Activated CD4-positive, alpha-beta T cell treated with anti-CD3 and anti-CD28 coated beads for 4 hours (primary cell): Measurements from ENCODE around the gene IRF6.

ENCODE experiments used
- DNase-seq, 2 donors: peaks; one replicate each; pipeline ENCODE4 v3.0.0-alpha.2; 2020

Gene IRF6

DNA sequence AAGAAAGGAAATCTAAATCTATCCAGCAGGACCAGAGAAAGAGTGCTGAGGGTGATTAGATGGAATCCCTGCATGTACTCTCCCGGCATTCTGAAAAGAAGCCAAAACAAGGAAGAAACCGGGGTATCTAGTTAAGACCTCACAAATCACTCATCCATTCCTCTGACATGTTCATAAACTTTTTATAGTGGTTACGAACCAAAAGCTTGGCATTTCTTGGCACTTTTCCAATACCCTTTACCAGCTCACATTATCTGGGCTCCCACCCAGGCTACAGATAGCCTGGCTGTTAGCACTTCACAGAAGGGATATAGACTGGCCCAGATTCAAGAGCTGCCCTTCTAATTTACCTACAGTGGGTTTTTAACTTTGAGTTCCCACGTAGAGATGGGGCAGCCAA is 19.8 kb downstream of the IRF6 start:
- DNase-seq, result no peak

DNA sequence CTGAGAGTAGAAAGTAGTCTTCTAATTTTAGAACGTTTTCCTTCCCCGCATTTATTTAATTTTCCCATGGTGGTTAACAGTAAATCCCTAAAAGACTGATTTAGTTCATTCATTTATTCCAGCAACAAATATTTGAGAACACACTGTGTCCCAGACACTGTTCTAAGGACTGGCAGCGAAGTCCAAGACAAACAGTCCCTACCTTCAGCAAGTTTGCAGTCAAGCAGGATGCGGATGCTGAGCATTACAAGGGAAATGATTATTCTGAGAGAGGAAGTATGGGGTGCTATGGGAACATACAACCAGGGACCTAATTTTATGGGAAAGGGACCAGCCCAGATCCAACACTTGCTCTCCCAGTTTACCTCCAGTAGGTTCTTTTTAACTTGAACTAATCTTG is 20.4 kb downstream of the IRF6 start:
- no peak for DNase-seq

DNA sequence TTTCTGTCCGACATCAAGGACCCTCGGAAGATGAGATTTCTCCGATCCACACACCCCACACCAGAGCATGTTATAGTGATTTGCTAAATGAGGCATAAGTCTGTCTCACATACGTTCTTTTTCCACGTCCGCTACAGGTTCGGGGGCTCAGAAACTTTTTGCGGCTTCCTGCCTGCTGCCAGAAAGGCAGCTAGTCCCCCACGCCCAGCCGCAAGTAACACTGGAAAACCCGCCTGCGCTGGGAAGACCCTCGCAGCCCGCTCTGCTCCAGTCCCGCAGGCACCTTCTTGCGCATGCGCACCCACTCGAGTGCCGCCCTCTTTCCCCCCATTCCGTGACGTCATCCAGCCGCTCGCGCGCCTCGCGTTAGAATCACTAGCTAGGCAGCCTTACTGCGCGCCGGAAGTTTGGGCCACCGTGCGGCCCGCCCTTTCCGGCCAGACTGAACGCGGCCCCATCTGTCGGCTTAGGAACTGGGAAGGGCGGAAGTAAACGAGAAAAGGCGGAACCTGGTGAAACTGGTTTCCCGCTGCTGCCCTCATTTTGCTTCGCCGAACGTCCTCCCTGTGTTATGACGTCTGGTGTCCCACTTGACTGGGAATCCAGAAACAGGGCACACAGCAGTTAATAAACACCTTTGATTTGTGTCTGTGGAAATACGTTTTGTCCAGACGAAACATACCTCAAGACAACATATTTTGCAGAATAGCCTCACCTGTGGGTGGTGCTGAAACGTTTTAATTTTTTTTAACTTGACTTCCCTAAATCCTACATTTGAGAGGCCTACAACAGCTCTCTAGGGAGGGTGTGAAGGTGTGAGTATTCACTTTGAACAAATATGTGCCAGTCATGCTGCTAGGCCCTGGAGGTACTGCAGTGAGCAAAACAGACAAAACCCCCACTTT is 21.4 kb downstream of the IRF6 start, which contains the start of gene C1orf74:
C1orf74 (minus strand) TSS at position 295 of the 905 bp plus-strand sequence. CDS start 925 bp downstream, outside the sequence.
- DNase-seq, result peak; percentile 99 to 100

DNA sequence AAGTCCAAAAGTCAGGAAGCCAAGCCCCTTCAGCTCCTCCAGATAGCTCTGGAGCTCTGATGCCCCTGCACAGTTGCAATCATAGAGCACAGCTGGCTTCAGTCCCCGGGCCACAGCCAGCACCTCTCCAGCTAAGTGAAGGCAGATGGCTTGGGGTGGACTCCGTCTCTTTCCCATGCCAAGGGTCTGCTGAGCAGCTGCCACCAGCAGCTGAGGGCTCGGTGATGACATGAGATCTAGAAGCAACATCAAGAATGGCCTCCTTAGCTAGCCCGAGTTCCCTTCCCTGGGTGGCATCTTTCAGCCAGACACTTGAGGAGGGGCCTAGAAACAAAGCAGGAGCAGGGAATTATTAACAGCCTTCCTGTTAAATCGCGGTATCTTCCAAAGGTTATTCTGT is 22.6 kb downstream of the IRF6 start:
- no peak for DNase-seq

DNA sequence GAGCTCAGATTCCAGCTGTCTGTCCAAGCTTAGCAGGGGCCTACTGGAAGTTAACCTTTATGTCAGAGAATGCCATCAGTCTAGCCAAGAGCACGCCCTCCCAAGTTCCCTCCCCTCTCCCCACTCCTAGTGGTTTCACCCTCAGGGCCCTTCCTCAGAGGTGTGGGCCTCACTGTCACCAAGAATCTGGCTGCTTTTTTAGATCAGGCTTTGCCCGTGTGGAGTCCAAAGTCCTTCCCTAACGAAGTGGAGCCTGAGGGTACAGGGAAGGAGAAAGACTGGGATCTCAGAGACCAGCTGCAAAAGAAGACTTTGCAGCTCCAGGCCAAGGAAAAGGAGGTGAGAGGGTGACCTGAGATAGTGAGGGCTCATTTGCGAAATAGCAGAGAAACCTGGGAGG is 25.7 kb downstream of the IRF6 start:
- DNase-seq, result no peak

DNA sequence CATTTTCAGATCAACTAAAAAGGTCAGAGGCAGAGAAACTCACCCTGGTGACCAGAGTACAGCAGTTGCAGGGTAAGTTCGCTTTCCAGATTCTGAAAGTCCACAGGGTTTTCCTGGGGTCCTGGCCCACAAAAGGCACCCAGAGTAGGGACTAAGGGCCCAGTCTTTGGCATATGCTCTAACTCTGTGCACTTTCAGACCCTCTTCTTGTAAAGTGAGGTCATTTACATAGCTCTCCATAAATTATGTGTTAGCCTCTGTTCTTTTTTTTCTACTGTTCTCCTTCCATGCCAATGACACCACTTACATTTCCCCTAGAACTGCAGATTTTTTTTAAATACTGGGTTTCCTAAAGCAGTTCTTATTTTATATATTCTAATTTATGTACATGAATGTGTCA is 27.8 kb downstream of the IRF6 start:
- DNase-seq, result no peak

DNA sequence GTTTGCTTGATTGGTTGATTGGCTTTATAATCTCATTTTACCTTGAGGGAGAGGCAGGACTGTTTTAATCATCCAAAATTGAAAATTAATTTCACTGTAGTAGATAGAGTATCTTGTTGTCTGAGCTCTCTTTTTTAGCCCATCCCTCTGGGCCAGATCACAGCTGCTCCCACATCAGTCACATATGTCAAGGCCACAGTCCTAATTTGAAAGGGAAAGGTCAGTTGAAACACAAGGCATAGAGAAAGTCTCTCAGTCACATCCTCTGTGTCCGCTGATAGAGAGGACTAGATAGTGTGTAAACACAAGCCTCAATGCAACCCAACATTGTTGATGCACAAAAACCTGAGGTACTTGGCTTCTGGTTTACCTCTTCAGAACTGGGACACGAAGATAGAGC is 28.4 kb downstream of the IRF6 start:
- DNase-seq, result no peak

DNA sequence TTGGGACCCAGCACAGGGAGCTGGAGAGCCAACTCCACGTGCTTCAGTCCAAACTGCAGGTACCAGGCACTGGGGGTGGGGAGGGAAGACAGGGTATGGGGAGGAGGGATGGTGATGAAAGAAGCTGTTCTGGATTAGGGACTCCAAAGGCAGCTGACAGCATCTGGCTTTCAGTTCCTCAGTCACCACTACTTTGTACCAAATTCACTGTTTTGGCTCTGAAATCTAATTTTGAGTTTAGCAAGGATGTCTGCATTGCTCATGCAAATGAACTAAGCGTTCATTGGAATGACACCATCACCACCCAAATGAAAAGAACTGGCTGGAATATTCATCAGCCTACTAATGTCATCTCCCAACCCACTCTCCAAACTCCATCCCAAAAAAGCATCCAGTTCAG is 30.3 kb downstream of the IRF6 start:
- no peak for DNase-seq

DNA sequence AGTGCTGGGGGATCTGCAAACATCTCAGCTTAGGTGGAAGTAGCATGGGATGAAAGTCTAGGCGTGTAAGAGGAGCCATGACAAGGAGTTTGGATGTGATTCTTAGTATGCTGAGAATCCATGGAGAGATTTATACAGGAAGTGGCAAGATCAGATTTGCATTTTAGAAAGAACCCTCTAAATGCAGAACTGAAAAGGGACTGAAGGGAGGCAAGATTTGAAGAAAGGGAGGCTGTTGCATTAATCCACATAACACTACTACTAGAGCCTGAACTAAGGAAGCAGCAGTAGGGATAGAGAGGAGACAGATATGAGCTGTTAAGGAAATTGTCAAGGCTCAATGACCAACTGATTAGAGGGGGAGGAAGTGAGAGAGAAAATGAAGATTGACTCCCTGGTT is 31.4 kb downstream of the IRF6 start:
- no peak for DNase-seq

DNA sequence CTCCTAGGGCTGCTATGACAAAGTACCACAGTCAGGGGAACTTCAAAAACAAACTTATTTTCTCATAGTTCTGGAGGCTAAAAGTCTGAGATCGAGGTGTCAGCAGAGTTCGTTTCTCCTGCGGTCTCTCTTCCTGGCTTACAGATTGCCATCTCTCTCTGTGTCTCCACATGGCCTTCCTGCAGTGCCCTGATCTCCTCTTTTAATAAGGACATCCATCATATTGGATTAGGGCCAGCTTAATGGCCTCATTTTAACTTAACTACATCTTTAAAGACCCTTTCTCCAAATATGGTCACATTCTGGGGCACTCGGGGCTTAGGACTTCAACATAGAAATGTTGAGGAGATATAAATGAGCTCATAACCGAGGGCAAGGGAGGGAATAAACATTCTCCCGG is 33.8 kb downstream of the IRF6 start:
- no peak for DNase-seq

DNA sequence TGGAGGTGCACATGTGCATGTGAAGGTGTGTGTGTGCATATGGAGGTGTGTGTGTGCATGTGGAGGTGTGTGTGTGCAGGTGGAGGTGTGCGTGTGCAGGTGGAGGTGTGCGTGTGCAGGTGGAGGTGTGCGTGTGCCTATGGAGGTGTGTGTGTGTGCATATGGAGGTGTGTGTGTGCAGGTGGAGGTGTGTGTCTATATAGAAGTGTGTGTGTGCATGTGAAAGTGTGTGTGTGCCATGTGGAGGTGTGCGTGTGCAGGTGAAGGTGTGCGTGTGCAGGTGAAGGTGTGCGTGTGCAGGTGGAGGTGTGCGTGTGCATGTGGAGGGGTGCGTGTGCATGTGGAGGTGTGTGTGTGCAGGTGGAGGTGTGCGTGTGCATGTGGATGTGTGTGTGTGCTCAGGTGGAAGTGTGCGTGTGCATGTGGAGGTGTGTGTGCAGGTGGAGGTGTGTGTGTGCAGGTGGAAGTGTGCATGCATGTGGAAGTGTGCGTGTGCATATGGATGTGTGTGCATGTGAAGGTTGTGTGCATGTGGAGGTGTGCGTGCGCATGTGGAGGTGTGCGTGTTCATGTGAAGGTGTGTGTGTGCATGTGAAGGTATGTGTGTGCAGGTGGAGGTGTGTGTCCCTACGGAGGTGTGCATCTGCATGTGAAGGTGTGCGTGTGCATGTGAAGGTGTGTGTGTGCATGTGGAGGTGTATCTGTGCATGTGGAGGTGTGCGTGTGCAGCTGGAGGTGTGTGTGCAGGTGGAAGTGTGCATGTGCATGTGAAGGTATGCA is 35.1 kb downstream of the IRF6 start:
- DNase-seq, result no peak

DNA sequence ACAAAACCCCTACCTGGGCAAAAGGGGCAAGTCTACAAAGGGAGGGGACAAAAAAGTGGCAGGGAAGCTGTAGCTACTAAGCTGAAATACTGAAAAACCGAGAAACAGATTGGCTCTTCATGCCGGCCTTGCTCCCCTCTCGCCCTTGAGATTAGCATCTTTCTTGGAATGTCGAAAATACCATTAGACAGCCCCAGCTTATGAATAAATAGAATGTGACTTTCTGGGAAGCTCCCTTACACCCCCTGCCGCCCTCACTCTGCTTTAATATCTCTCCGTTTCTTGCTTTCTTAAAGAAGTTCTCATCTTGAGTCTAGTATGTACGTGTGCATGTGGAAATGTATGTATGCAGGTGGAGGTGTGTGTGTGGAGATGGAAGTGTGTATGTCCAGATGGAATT is 36.0 kb downstream of the IRF6 start:
- no peak for DNase-seq

DNA sequence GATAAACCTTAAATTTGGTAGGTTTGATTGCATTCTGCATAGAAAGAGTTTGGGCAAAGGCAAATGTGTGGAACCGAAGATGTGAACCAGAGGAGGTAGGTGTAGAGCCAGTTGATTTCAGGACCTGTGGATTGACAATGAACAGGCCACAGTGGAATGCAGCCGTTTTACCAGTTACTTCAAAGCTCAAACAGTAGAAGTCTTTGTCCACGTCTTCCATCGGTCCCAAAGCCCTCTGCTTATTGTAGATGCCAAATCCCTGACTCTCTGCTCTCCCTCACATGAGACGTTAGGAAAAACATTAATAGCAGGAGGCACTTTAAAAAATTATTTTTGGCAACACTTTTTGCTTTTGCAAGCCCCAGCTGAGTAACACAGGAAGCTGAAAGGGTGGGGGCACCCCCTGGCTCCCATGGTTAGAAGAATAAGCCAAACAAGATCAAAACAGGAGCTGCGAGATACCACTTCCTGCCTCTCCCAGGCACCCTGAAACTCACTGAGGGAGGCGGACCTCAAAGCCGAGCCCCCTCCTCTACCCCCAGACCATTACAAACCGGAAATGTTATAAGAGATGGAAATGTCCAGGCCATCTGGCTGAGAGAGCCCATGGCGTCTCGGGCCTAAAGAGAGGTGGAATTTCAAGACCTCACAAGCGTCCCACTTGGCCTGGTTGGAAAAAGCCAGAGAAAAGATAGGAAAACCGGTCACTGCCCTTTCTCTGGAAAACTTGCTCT is 36.6 kb downstream of the IRF6 start:
- peak; percentile 68 to 70 for DNase-seq

DNA sequence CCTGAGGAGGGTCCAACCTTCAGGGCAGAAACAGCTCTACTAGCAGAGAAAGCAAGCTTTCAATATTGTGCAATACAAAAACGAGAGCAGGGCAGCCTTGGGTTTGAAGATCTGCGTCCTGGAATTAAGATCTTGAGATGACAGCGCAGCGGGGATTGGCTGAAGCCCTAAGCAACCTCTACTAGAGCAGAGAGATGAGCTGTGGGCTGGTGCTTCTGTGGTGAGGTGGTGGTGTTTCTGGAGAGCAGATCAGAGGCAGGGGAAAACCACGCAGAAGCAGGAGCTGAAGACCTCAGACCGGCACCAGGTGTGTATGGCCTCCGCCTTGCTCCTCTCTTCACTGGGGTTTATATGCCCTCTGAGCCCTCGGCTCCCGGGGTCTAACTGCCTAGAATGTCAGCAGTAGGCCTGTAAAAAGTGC is 37.6 kb downstream of the IRF6 start:
- DNase-seq, result peak; percentile 74 to 76

DNA sequence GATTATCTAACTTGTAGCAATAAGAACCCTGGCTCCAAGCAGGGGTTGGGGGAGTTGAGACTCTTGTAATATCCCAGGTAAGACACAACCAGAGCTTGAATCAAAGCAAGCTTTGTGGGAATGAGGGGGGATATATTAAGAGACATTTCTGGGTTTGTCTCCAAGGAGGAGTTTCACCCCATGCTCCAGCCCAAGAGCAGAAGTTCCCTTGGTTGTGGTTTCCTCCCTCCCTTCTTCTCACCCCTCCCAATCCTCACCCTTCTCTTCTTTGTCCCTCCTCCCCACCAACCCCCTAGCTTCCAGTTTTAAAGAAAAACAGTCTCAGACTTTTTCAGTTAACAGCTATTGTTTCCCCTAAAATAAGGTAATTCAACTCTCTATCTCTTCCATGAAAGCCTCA is 38.2 kb downstream of the IRF6 start:
- DNase-seq, result no peak

DNA sequence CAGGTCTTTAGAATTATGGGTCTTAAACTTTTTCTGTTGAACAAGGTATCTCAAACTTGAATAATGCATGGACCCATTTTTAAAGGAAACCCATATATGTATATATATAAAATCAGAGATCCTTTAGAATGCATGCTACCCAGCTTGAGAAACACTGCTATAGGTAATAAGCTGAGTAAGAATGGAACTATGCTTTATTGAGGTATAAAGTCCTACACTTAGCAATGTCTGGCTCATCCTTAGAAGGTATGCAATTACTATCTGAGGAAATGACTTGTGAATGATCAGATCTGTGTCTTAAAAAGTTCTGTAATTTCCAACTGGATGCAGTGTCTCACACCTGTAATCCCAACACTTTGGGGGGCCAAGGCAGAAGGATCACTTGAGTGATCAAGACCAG is 38.8 kb downstream of the IRF6 start:
- DNase-seq, result no peak

DNA sequence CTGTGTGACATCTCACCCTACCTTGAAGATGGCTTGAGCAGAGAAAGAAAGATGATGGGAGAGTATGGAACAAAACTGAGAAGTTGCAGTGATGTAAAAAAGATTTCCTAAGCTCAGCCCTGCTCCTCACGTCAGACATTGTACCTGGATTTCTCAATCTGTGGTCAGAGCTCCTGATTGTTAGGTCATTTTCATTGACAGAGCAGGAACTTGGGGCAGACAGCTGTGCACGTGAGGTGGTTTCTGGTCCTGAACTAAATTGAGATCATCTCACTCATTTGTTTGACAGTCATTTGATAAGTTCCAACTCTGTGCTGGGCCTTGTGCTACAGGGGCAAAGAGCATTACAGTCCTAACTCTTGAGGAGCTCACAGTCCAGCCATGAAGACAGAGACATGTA is 39.9 kb downstream of the IRF6 start:
- DNase-seq, result no peak

DNA sequence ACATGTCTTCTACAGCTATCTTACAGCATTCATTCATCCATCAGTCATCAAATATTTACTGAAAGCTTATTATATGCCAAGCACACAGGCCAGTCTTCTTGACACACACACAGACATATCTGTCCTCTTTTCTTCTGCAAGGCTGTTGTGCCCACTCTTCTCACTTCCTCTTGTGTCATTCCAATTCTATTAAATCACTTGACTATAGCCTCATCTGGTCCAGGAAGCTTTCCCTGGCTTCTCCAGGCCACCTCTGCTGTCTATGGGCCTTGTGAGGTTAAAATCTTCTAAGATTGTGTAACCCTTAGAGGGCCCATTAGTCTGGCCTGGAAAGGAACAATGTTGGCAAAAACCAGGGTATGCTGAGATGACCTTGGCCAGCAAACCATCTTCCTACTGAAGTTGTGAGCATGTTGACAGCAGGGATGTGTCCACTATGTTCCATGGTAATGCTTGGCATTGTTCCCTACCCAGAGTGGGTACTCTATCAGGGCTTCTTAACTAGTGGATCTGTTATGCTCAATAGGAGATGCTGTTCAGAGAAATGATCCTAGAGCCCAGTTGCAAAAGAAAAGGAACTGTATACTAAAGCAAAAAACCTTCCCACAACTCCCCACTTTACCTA is 44.8 kb downstream of the IRF6 start:
- no peak for DNase-seq

DNA sequence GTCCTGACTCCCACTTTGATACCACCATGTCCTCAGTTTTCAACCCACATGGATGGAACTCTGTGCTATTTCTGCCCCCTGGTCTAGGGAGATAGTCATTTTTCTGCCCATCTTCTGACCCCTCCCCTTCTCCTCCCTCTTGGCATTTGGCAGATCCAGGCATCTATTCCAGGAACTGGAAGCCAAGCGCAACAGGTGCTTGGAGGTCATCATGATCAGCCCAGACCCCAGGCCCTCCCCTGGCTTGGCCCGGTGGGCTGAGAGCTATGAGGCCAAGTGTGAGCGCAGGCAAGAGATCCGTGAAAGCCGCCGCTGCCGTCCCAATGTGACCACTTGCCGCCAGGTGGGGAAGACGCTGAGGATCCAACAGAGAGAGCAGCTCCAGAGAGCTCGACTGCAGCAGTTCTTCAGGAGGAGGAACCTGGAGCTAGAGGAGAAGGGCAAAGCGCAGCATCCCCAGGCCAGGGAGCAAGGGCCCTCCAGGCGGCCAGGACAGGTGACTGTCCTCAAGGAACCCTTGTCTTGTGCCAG is 46.0 kb downstream of the IRF6 start:
- no peak for DNase-seq

DNA sequence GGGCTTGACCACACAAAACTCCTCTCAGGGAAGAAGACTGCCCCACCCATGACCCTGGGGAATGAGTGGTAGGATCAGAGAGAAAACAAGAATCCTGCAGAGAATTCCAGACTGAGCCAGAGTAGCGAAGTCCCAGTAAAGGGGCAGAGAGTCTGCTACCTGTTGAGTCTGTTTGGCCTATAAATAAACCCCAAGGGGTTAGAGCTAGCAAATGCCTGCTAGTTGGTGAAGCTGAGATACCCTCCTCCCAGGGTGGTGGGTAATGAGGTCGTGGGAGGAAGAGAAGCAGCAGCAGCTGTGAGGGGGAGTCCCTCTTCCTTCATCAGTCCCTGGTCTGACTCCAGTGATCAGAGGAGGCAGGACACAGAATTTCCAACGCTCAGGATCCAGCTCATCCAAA is 47.5 kb downstream of the IRF6 start:
- no peak for DNase-seq

DNA sequence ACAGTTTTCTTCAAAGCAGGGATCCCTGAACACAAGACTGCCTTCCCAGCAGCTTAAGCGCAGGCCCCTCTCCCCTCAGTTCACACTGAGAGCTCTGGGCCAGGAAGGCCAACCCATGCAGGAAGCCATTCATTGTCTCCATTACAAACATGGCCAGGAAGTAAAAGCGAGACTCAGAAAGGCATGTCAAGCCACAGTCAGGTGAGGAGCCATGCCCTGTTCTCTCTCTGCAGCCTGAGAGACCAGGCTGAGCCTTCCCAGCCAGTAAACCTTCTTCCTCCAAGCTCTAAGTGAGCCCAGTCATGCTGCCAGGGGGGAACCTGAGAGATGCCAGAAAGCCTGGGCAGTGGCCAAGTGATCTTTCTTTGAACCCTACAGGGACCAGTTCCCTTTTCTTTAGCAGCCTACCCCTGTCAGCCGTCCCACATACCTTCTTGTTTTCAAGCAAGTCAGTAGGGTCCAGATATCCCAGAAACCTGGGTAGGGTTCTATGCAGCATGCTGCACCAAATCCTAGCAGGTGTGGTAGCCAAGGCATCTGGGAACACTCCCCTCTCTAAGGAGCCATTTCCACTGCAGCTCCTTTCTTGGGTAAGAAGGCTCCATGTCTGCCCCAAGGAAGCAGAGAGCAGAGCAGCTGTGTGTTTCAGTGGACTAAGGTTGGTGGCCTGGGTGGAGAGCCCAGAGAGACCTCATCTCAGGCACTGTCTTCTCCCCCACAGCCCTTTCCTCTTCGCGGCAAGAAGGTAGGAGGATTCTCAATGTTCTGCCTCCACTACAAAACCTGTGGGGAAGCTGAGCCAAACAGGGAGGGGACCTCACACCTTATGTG is 49.1 kb downstream of the IRF6 start:
- DNase-seq, result peak in 1 of 2 donors; percentile 31
